Esophagus squamous epithelium (tissue), 5 donors: ENCODE results near the gene HOXA7. TPM values are rescaled to one million over a fixed set of nuclear protein-coding genes. Genes with fewer than 3 reads are reported as not detected.
A peak's percentile ranks its signal among the peaks of the same experiment; 100 is the strongest.

ENCODE experiments used
- DNase-seq: peaks from one replicate; lab custom pipeline; 2025; lab: John Stamatoyannopoulos, UW
- H3K27ac ChIP-seq, 4 donors: fragments of 200-600 bp; sonication (generic); one replicate each; pipeline ENCODE4 v1.5.1; 2016 to 2019; ENCODE audit warnings: mild to moderate bottlenecking in 1 of 4
- H3K27me3 ChIP-seq, 4 donors: fragments of 200-600 bp; sonication (generic); 1 replicate in 3 of 4; 2 replicates in 1 of 4; pipeline versions ENCODE4 v1.5.1 to v1.6.0; 2017 to 2021; ENCODE audit warnings: antibody characterized with exemption in 1 of 4
- H3K36me3 ChIP-seq, 3 donors: fragments of 200-600 bp; sonication (generic); one replicate each; pipeline ENCODE4 v1.5.1; 2016 to 2019
- H3K4me1 ChIP-seq, 3 donors: fragments of 200-600 bp; sonication (generic); one replicate each; pipeline ENCODE4 v1.5.1; 2017 to 2019
- H3K4me3 ChIP-seq, 4 donors: fragments of 200-600 bp; sonication (generic); 1 replicate in 3 of 4; 2 replicates in 1 of 4; pipeline ENCODE4 v1.5.1; 2016 to 2019; ENCODE audit warnings: mild to moderate bottlenecking in 2 of 4, moderate library complexity in 1 of 4
- H3K9me3 ChIP-seq, 3 donors: fragments of 200-600 bp; sonication (generic); one replicate each; pipeline ENCODE4 v1.5.1; 2016 to 2019
- POLR2A ChIP-seq, 4 donors: fragments of 450-650 bp; IDR thresholded peaks; one replicate each; pipeline ENCODE4 v1.6.1; 2017; ENCODE audit warnings: antibody characterized with exemption in 4 of 4, mild to moderate bottlenecking in 4 of 4, moderate library complexity in 3 of 4
- WGBS, 2 donors: methylation state at CpG; one replicate each; pipeline ENCODE4 v1.1.5; 2018; 5-methylcytosine and 5-hydroxymethylcytosine counted together
- intact Hi-C: fragments of 100-400 bp; cut with DNase I; formaldehyde crosslinking; loops from one replicate; pipeline ENCODE4 v1.15.0; 2022
- total RNA-seq, 4 donors: library from RNA; depleted of rRNA; stranded (reverse); fragments of >200 nt; gene quantifications; one replicate each; pipeline ENCODE4 v1.1.0, GENCODE V29; 2016
- TF ChIP-seq, protein P1 (sequence below), 6 experiments: fragments of 450-650 bp in 4 of 6; fragments of 200-600 bp in 2 of 6; sonication (generic) in 2 of 6; IDR thresholded peaks; one replicate each; pipeline ENCODE4 v1.5.1; 2016 to 2019; ENCODE audit warnings: antibody characterized with exemption in 6 of 6, mild to moderate bottlenecking in 4 of 6, moderate library complexity in 4 of 6
- donor health status: DM: yes; HTN: yes; CAD: no.

The HOXA7 gene
- total RNA-seq, 4 donors from 2014 or later: 0.23 to 0.76 (median 0.48) TPM

DNA sequence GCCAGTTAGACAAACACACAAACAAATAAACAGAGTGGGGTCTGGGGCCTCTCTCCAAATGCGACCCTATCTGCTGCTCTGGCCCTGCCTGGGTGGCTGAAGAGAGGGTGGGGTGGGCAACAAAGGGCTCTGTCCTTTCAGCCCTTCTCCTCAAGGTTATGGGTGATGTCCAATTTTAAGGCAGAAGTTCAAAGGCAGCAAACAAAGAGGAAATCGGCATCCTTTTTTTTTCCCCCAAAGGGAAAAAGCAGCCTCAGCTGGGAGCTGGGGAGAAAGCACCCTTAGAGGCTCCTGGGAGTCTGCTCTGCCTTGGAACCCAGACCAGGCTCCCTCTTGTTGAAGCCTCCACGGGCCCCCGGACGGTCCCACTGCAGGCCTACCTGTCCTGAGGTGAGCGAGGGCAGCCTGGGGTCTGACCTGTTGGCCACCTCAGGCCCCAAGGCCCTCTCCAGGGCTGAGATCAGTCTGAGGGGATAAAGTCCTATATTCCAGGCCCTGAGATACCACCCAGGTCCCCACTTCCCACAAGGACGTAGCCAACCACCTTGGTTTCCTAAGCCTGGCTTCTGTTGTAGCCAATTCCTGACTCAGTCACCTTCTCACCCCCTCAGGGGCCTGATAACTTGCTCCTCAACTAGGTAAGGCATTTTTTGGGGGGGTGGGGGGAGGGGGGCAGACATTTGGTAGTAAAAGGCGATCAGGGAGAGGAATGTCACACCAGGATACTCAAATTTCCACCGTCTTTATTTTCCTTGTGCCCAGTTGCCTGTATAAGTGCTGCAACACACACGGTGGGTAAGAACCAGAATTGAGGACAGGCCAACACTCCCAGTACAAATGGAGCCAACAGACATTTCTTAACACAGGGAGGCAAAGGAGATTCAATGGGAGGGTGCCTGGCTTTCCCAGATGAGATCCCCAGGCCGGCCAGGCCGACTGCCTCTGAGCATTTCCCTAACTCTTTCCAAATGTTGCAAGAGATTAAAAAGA lies 24.3 kb upstream of the HOXA7 start:
- no peaks in the 10 kb centered on the region for H3K9me3 ChIP-seq
- no peak overlapping the region for H3K27ac ChIP-seq
- DNase-seq: no peak
- intact Hi-C loops: no loop called here
- TF ChIP-seq, protein P1, sequence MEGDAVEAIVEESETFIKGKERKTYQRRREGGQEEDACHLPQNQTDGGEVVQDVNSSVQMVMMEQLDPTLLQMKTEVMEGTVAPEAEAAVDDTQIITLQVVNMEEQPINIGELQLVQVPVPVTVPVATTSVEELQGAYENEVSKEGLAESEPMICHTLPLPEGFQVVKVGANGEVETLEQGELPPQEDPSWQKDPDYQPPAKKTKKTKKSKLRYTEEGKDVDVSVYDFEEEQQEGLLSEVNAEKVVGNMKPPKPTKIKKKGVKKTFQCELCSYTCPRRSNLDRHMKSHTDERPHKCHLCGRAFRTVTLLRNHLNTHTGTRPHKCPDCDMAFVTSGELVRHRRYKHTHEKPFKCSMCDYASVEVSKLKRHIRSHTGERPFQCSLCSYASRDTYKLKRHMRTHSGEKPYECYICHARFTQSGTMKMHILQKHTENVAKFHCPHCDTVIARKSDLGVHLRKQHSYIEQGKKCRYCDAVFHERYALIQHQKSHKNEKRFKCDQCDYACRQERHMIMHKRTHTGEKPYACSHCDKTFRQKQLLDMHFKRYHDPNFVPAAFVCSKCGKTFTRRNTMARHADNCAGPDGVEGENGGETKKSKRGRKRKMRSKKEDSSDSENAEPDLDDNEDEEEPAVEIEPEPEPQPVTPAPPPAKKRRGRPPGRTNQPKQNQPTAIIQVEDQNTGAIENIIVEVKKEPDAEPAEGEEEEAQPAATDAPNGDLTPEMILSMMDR (IDR thresholded peaks at IDR 0.05): no peak
- peaks cover 27 to 42% (median 30%) of the 10 kb centered on the region in 3 donors for H3K4me1 ChIP-seq
- H3K27me3 ChIP-seq: peaks cover 36 to 100% (median 67%) of the 10 kb centered on the region in 4 donors
- WGBS, 2 donors: 74 to 75% methylated on average over 5 to 7 of the region's 12 CpGs
- H3K4me3 ChIP-seq: no peak overlapping the region
- H3K36me3 ChIP-seq: no peaks in the 10 kb centered on the region

DNA sequence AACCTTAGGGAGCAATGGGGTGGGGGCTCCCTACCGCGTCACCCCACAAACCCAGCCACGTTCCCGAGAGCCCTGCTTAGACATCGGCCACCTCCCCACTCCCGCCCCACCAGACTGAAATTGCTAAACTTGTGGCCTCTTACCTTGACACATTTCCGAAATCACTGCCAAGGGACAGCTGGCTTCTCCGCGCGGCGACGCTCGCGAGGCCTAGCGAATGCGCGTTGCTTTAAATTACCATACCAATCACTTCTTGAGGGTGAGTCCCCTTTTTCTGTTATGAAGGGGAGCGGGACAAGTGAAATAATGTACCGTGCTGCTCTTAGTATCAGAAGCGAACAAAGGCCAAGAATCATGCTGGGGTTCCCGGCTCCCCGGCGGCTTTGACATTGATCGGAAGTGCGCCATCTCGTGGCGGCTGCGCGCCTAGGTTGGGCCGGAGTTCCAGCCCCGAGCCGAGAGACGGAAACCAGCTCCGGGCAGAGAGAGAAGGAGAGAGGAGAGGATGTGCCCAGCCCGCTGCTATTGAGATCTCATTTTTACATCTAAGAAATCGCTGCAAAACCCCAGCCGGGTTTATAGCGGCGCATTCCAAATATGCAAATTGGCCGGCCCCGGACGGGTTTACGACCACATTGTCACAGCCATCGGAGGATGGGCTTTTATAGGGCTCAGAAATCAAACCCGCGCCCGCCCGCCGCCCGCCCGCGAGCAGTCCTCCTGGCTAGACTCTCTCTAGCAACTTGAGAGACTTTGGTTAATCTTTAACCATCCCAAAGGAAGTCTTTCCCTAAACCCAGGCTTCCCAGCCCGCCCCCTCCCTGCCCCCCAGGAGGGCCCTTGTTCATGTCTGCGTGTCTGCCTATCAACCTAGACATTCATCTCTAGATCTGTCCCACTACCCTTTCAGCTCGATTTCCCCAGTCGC lies 23.3 kb upstream of the HOXA7 start:
- intact Hi-C loops: no loop called here
- Histone ChIP-seq H3K4me3 (peak overlapping the region in 2 of 4 donors; percentile 2 to 26), H3K4me1 (peaks cover 18 to 33% (median 22%) of the 10 kb centered on the region in 3 donors), H3K27ac (no peak overlapping the region), H3K36me3 (no peaks in the 10 kb centered on the region), H3K9me3 (no peaks in the 10 kb centered on the region), H3K27me3 (peaks cover 32 to 100% (median 68%) of the 10 kb centered on the region in 4 donors)
- DNase-seq: no peak
- TF ChIP-seq POLR2A (IDR thresholded peaks at IDR 0.05): no peak
- TF ChIP-seq, protein P1 (IDR thresholded peaks at IDR 0.05): peak in 5 of 6 experiments; percentile 59 to 82 (median 71)
- 14 to 33% methylated on average over 18 to 23 of the region's 56 CpGs for WGBS, 2 donors

DNA sequence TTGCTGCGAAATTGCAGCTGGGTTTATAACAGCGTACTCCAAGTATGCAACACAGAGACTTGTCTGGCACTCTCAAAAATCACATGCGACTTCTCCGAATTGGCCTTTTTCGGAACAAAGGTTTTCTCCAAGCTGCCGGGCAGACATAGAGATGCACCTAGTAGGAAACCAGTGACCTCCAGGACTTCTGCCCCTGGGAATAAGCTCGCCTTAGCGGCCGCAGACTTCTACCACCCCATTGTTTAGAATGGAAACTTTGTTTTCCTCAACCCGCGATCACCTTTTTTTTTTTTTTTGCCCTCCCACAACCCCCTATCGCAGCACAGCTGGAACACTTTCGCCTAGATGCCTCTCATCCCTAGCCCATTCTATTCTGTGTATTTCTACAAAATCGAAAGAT lies 22.6 kb upstream of the HOXA7 start:
- WGBS, 2 donors: 65 to 71% methylated on average over 14 of the region's 14 CpGs
- DNase-seq: no peak
- Histone ChIP-seq H3K4me1 (peaks cover 18 to 31% (median 20%) of the 10 kb centered on the region in 3 donors), H3K36me3 (no peaks in the 10 kb centered on the region), H3K27me3 (peaks cover 28 to 100% (median 71%) of the 10 kb centered on the region in 4 donors), H3K4me3 (no peak overlapping the region), H3K9me3 (no peaks in the 10 kb centered on the region), H3K27ac (no peak overlapping the region)
- no peak for TF ChIP-seq POLR2A (IDR thresholded peaks at IDR 0.05)
- TF ChIP-seq, protein P1 (IDR thresholded peaks at IDR 0.05): no peak
- intact Hi-C loops: no loop called here

DNA sequence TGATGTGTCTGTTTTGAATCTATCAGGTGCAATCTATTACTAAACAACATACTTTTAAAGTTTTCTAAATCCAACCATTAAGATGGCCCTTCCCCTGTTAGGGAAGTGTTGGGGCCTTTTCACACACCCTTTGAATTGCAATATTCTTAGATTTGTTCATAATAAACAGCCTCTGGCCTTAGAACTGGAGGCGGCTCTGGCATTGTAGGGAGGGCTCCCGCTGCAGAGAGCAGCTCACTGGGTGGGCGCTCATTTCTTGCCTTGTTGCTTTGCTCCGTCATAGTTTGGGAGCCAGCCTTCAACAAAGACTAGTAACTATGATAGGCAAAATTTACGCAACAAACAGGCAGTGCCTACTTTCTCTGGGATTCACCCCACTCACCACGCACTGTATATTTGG lies 21.9 kb upstream of the HOXA7 start:
- Histone ChIP-seq H3K27me3 (peaks cover 30 to 100% (median 70%) of the 10 kb centered on the region in 4 donors), H3K4me1 (peaks cover 19 to 31% (median 22%) of the 10 kb centered on the region in 3 donors), H3K9me3 (no peaks in the 10 kb centered on the region), H3K36me3 (no peaks in the 10 kb centered on the region), H3K4me3 (no peak overlapping the region), H3K27ac (no peak overlapping the region)
- intact Hi-C loops: no loop called here
- TF ChIP-seq, protein P1 (IDR thresholded peaks at IDR 0.05): no peak
- TF ChIP-seq POLR2A (IDR thresholded peaks at IDR 0.05): no peak
- DNase-seq: no peak
- WGBS, 2 donors: 87% methylated on average over 6 of the region's 6 CpGs
